Measurements from ENCODE around the gene FGFBP3. TPM values are rescaled to one million over a fixed set of nuclear protein-coding genes. Genes with fewer than 3 reads are reported as not detected.

The FGFBP3 gene
- total and polyA plus RNA-seq, 2 donors (not counting 1 experiment from before 2014, with no cell fraction given), result 0.58 to 3.4 TPM

- Histone ChIP-seq H4K20me1 (ENCODE audit: control insufficient read depth, insufficient read depth, low read length, poor library complexity, severe bottlenecking) (peaks cover 18% of the 10 kb centered on the region), H2AFZ (ENCODE audit: insufficient read depth, low read depth, low read length, poor library complexity, severe bottlenecking) (no peak overlapping the region), H3K36me3 (replicated peaks in 1 of 2; ENCODE audit: control extremely low read depth in 1 of 2, control insufficient read depth in 1 of 2, extremely low read depth in 1 of 2, insufficient read depth in 2 of 2, low read length in 1 of 2) (peaks cover 0 to 28% of the 10 kb centered on the region in 2 experiments), H3K27me3 (replicated peaks in 1 of 4; ENCODE audit: control extremely low read depth in 1 of 4, control insufficient read depth in 3 of 4, insufficient read depth in 4 of 4, low read length in 3 of 4) (no peaks in the 10 kb centered on the region), H3K9ac (ENCODE audit: low read length) (no peak overlapping the region), H3K27ac (ENCODE audit: low read length in 2 of 2) (no peak overlapping the region), H3K4me3 (ENCODE audit: control extremely low read depth in 1 of 5, extremely low read depth in 1 of 5, insufficient read depth in 1 of 5, low read depth in 2 of 5, low read length in 4 of 5) (no peak overlapping the region), H3K4me1 (ENCODE audit: control insufficient read depth in 2 of 2, insufficient read depth in 2 of 2, low read length in 2 of 2) (no peaks in the 10 kb centered on the region), H3K9me3 (ENCODE audit: control extremely low read depth in 1 of 3, control insufficient read depth in 2 of 3, insufficient read depth in 1 of 3, low read length in 2 of 3) (no peaks in the 10 kb centered on the region), H3K79me2 (ENCODE audit: control insufficient read depth, insufficient read depth, low read length) (peaks cover 18% of the 10 kb centered on the region), H3K4me2 (replicated peaks; ENCODE audit: low read depth, low read length, poor library complexity, severe bottlenecking) (no peak overlapping the region)
- DNase-seq (no peak), ATAC-seq (ENCODE audit: low read depth) (no peak)
- Mint-ChIP-seq H3K9me3 (ENCODE audit: insufficient read depth) (no peaks in the 10 kb centered on the region), H3K27me3 (no peaks in the 10 kb centered on the region), H3K4me1 (no peaks in the 10 kb centered on the region), H3K4me3 (no peak overlapping the region), H3K27ac (no peak overlapping the region)
- WGBS (ENCODE audit: insufficient coverage), result no CpG with 5 or more reads among the region's 5 CpGs
- CTCF ChIA-PET, result no interaction called here
- TF ChIP-seq, protein P1, sequence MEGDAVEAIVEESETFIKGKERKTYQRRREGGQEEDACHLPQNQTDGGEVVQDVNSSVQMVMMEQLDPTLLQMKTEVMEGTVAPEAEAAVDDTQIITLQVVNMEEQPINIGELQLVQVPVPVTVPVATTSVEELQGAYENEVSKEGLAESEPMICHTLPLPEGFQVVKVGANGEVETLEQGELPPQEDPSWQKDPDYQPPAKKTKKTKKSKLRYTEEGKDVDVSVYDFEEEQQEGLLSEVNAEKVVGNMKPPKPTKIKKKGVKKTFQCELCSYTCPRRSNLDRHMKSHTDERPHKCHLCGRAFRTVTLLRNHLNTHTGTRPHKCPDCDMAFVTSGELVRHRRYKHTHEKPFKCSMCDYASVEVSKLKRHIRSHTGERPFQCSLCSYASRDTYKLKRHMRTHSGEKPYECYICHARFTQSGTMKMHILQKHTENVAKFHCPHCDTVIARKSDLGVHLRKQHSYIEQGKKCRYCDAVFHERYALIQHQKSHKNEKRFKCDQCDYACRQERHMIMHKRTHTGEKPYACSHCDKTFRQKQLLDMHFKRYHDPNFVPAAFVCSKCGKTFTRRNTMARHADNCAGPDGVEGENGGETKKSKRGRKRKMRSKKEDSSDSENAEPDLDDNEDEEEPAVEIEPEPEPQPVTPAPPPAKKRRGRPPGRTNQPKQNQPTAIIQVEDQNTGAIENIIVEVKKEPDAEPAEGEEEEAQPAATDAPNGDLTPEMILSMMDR (IDR thresholded peaks at IDR 0.05), result no peak
- no peak for TF ChIP-seq EZH2 (IDR thresholded peaks at IDR 0.05; ENCODE audit: borderline replicate concordance, insufficient read depth, low read depth, low read length, poor library complexity, severe bottlenecking)
- intact Hi-C loops (cut with micrococcal nuclease), result no loop called here
- POLR2A ChIA-PET, result no interaction called here
These were observed 35.8 kb upstream of the FGFBP3 start for GRCh38 chr10:91944880-91945630.

GRCh38 chr10:91941426-91941825 is 32.1 kb upstream of the FGFBP3 start:
- H3K36me3 ChIP-seq (replicated peaks in 1 of 2; ENCODE audit: control extremely low read depth in 1 of 2, control insufficient read depth in 1 of 2, extremely low read depth in 1 of 2, insufficient read depth in 2 of 2, low read length in 1 of 2), result peaks cover 7 to 33% of the 10 kb centered on the region in 2 experiments
- ChIA-PET POLR2A (no interaction called here), CTCF (interaction anchor here (2.3 kb wide), 1 partner anchor 29 kb away, joined by 5 read pairs; no protein-coding TSS in a partner anchor)
- H3K27me3 Mint-ChIP-seq, result no peaks in the 10 kb centered on the region
- H3K4me1 Mint-ChIP-seq, result peaks cover 9% of the 10 kb centered on the region
- intact Hi-C loops (cut with micrococcal nuclease), result no loop called here
- DNase-seq (no peak), ATAC-seq (ENCODE audit: low read depth) (no peak)
- H3K27ac ChIP-seq (ENCODE audit: low read length in 2 of 2), result no peak overlapping the region
- no peak for TF ChIP-seq EZH2 (IDR thresholded peaks at IDR 0.05; ENCODE audit: borderline replicate concordance, insufficient read depth, low read depth, low read length, poor library complexity, severe bottlenecking)
- TF ChIP-seq, protein P1 (IDR thresholded peaks at IDR 0.05), result no peak
- no peaks in the 10 kb centered on the region for H3K4me1 ChIP-seq (ENCODE audit: control insufficient read depth in 2 of 2, insufficient read depth in 2 of 2, low read length in 2 of 2)
- no peak overlapping the region for H3K4me2 ChIP-seq (replicated peaks; ENCODE audit: low read depth, low read length, poor library complexity, severe bottlenecking)
- H3K9me3 ChIP-seq (ENCODE audit: control extremely low read depth in 1 of 3, control insufficient read depth in 2 of 3, insufficient read depth in 1 of 3, low read length in 2 of 3), result no peaks in the 10 kb centered on the region
- H3K9me3 Mint-ChIP-seq (ENCODE audit: insufficient read depth), result no peaks in the 10 kb centered on the region
- H3K4me3 Mint-ChIP-seq, result no peak overlapping the region
- H3K9ac ChIP-seq (ENCODE audit: low read length), result no peak overlapping the region
- peaks cover 44% of the 10 kb centered on the region for H3K79me2 ChIP-seq (ENCODE audit: control insufficient read depth, insufficient read depth, low read length)
- no peak overlapping the region for H2AFZ ChIP-seq (ENCODE audit: insufficient read depth, low read depth, low read length, poor library complexity, severe bottlenecking)
- no peak overlapping the region for H3K27ac Mint-ChIP-seq
- no peaks in the 10 kb centered on the region for H3K27me3 ChIP-seq (replicated peaks in 1 of 4; ENCODE audit: control extremely low read depth in 1 of 4, control insufficient read depth in 3 of 4, insufficient read depth in 4 of 4, low read length in 3 of 4)
- no CpG with 5 or more reads among the region's 1 CpG for WGBS (ENCODE audit: insufficient coverage)
- no peak overlapping the region for H3K4me3 ChIP-seq (ENCODE audit: control extremely low read depth in 1 of 5, extremely low read depth in 1 of 5, insufficient read depth in 1 of 5, low read depth in 2 of 5, low read length in 4 of 5)
- peaks cover 40% of the 10 kb centered on the region for H4K20me1 ChIP-seq (ENCODE audit: control insufficient read depth, insufficient read depth, low read length, poor library complexity, severe bottlenecking)
